DND-41 (cell line): Measurements from ENCODE around the gene SMARCD1.

Experiments
- ATAC-seq: fragments of 200-7000 bp; cut with Tn5 transposase; 3 replicates; pipeline ENCODE4 v1.9.1; 2021; ENCODE audit warnings: low read depth; ENCODE audit not compliant: insufficient read depth
- DNase-seq: peaks from one replicate; pipeline ENCODE4 v3.0.0-alpha.2; 2020
- H2AFZ ChIP-seq: 2 replicates; pipeline ENCODE4 v1.6.0; 2012; ENCODE audit warnings: low read depth, low read length
- H3K27ac ChIP-seq: 2 replicates; pipeline ENCODE4 v1.5.1; 2012; ENCODE audit warnings: low read length, inconsistent platforms
- H3K27me3 ChIP-seq: fragments of 200-600 bp; sonication (generic); 2 replicates; pipeline ENCODE4 v1.6.0; 2012; ENCODE audit warnings: low read length, mild to moderate bottlenecking, inconsistent platforms; ENCODE audit not compliant: insufficient read depth, poor library complexity
- H3K36me3 ChIP-seq: 2 replicates; pipeline ENCODE4 v1.5.1; 2012; ENCODE audit warnings: low read length, inconsistent platforms; ENCODE audit not compliant: insufficient read depth
- H3K4me1 ChIP-seq: 2 replicates; pipeline ENCODE4 v1.5.1; 2012; ENCODE audit warnings: mild to moderate bottlenecking, low read length; ENCODE audit not compliant: insufficient read depth
- H3K4me2 ChIP-seq: 2 replicates; pipeline ENCODE4 v1.6.0; 2012; ENCODE audit warnings: mild to moderate bottlenecking, moderate library complexity, low read length, inconsistent platforms; ENCODE audit not compliant: insufficient read depth
- H3K4me3 ChIP-seq, 2 experiments: fragments of 200-600 bp in 1 of 2; shearing (Covaris generic) in 1 of 2; 2 replicates each; pipeline ENCODE4 v1.5.1; 2012 to 2016; ENCODE audit warnings: inconsistent platforms in 2 of 2, low read length in 2 of 2, mild to moderate bottlenecking in 2 of 2, low read depth in 1 of 2, moderate library complexity in 1 of 2
- H3K79me2 ChIP-seq: 2 replicates; pipeline ENCODE4 v1.6.0; 2012; ENCODE audit warnings: low read length, inconsistent platforms; ENCODE audit not compliant: insufficient read depth
- H3K9ac ChIP-seq: 2 replicates; pipeline ENCODE4 v1.6.0; 2012; ENCODE audit warnings: low read depth, mild to moderate bottlenecking, inconsistent platforms, low read length, moderate library complexity
- H3K9me3 ChIP-seq: 2 replicates; pipeline ENCODE4 v1.5.1; 2012; ENCODE audit warnings: low read length, moderate library complexity, mild to moderate bottlenecking, inconsistent platforms; ENCODE audit not compliant: insufficient read depth, severe bottlenecking
- H4K20me1 ChIP-seq: 2 replicates; pipeline ENCODE4 v1.6.0; 2012; ENCODE audit warnings: low read length; ENCODE audit not compliant: insufficient read depth
- CTCF ChIP-seq: IDR thresholded peaks from 2 replicates; pipeline ENCODE4 v1.5.1; 2012; ENCODE audit warnings: borderline replicate concordance, low read length, moderate library complexity, mild to moderate bottlenecking; ENCODE audit not compliant: poor library complexity, severe bottlenecking; ENCODE audit errors: extremely low read depth
- EZH2 ChIP-seq: IDR thresholded peaks from 3 replicates; pipeline ENCODE4 v1.6.1; 2012; ENCODE audit warnings: borderline replicate concordance, low read depth, mild to moderate bottlenecking, moderate library complexity, low read length, inconsistent platforms; ENCODE audit not compliant: severe bottlenecking

SMARCD1 gene

GRCh38 chr12:50119387-50119786, 34.2 kb downstream of the SMARCD1 start:
- Histone ChIP-seq H3K36me3 (peaks cover 63% of the 10 kb centered on the region), H3K4me1 (peaks cover 2% of the 10 kb centered on the region; the same call in 1 of the 2 replicates), H3K79me2 (peaks cover 45% of the 10 kb centered on the region), H3K4me2 (no peak overlapping the region), H3K27ac (no peak overlapping the region), H4K20me1 (peaks cover 4% of the 10 kb centered on the region), H3K27me3 (no peaks in the 10 kb centered on the region), H3K9me3 (no peaks in the 10 kb centered on the region), H3K9ac (no peak overlapping the region), H2AFZ (no peak overlapping the region), H3K4me3 (no peak overlapping the region)
- TF ChIP-seq CTCF: no peak
- TF ChIP-seq EZH2: no peak
- DNase-seq (no peak), ATAC-seq (no peak)

GRCh38 chr12:50120521-50120920, 35.4 kb downstream of the SMARCD1 start:
- Histone ChIP-seq H3K79me2 (peaks cover 36% of the 10 kb centered on the region), H3K9ac (no peak overlapping the region), H3K4me3 (no peak overlapping the region), H3K36me3 (peaks cover 61% of the 10 kb centered on the region), H3K4me2 (no peak overlapping the region), H3K4me1 (no peaks in the 10 kb centered on the region), H3K9me3 (no peaks in the 10 kb centered on the region), H4K20me1 (peaks cover 4% of the 10 kb centered on the region), H3K27ac (no peak overlapping the region), H3K27me3 (no peaks in the 10 kb centered on the region), H2AFZ (no peak overlapping the region)
- no peak for DNase-seq
- TF ChIP-seq EZH2 (no peak), CTCF (no peak)
- ATAC-seq: no peak

- H3K4me2 ChIP-seq: no peak overlapping the region
- no peak overlapping the region for H2AFZ ChIP-seq
- H3K79me2 ChIP-seq: peaks cover 32% of the 10 kb centered on the region
- TF ChIP-seq EZH2 (no peak), CTCF (no peak)
- no peaks in the 10 kb centered on the region for H3K9me3 ChIP-seq
- no peak for ATAC-seq
- H3K36me3 ChIP-seq: peaks cover 58% of the 10 kb centered on the region
- H4K20me1 ChIP-seq: peaks cover 4% of the 10 kb centered on the region
- H3K4me1 ChIP-seq: no peaks in the 10 kb centered on the region
- no peak overlapping the region for H3K4me3 ChIP-seq
- DNase-seq: no peak
- H3K9ac ChIP-seq: no peak overlapping the region
- H3K27me3 ChIP-seq: no peaks in the 10 kb centered on the region
- H3K27ac ChIP-seq: no peak overlapping the region
Observed at GRCh38 chr12:50120953-50121352, 35.8 kb downstream of the SMARCD1 start.

GRCh38 chr12:50121641-50122040, 36.5 kb downstream of the SMARCD1 start:
- ATAC-seq (no peak), DNase-seq (no peak)
- H2AFZ ChIP-seq: no peak overlapping the region
- no peak overlapping the region for H3K9ac ChIP-seq
- H3K36me3 ChIP-seq: peaks cover 53% of the 10 kb centered on the region
- H3K4me1 ChIP-seq: no peaks in the 10 kb centered on the region
- H3K9me3 ChIP-seq: no peaks in the 10 kb centered on the region
- H3K27me3 ChIP-seq: no peaks in the 10 kb centered on the region
- H3K4me3 ChIP-seq: no peak overlapping the region
- no peak overlapping the region for H3K4me2 ChIP-seq
- no peak overlapping the region for H3K27ac ChIP-seq
- peaks cover 4% of the 10 kb centered on the region for H4K20me1 ChIP-seq
- peaks cover 25% of the 10 kb centered on the region for H3K79me2 ChIP-seq
- no peak for TF ChIP-seq CTCF
- TF ChIP-seq EZH2: no peak
